ENCODE results near the gene LRBA.

LRBA gene

DNA sequence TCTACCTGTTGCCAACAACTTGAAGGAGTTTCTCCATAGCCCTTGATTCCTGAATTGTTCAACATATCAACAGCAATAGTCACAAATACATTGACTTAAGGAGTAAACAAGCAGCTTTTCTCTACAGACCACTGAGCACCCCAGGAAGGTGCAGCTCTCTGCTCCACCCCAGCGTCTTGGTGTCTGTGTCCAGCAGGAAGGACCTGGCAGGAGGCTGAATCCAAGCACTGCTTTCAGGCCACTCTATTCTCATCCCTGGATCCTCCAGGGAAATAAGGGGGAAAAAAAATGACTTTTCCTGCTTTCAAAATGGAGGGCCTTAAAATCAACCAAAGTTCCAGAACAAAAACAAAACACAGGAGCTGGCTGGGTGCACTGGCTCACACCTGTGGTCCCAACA, 593.5 kb downstream of the LRBA start:
- Histone ChIP-seq H3K9ac (ENCODE audit: low read depth in 1 of 2, low read length in 2 of 2) (no peak overlapping the region), H3K27ac (ENCODE audit: low read depth in 2 of 2, low read length in 2 of 2) (no peak overlapping the region), H3K27me3 (ENCODE audit: control insufficient read depth in 2 of 2, insufficient read depth in 2 of 2, low read length in 2 of 2) (no peaks in the 10 kb centered on the region), H3K4me3 (ENCODE audit: low read length in 2 of 2) (no peak overlapping the region), H3K9me3 (ENCODE audit: control insufficient read depth in 2 of 2, low read length in 2 of 2) (no peaks in the 10 kb centered on the region), H3K36me3 (ENCODE audit: control insufficient read depth in 2 of 2, insufficient read depth in 2 of 2, low read length in 2 of 2) (peaks cover 0 to 5% of the 10 kb centered on the region in 2 donors), H3K4me1 (ENCODE audit: control insufficient read depth in 2 of 2, insufficient read depth in 2 of 2, low read length in 2 of 2) (no peaks in the 10 kb centered on the region)

DNA sequence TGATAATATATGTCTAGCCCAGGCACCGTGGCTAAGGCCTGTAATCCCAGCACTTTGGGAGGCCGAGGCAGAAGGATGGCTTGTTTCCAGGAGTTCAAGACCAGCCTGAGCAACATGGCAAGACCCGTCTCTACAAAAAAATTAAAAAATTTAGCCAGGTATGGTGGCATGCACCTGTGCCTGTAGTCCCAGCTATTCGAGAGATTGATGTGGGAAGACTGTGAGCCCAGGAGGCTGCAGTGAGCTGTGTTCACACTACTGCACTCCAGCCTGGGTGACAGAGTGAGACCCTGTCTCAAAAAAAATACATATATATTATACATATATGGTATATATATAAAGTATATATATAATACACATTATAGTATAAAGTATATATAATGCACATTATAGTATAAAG, 595.1 kb downstream of the LRBA start:
- no peaks in the 10 kb centered on the region for H3K4me1 ChIP-seq (ENCODE audit: control insufficient read depth in 2 of 2, insufficient read depth in 2 of 2, low read length in 2 of 2)
- H3K27ac ChIP-seq (ENCODE audit: low read depth in 2 of 2, low read length in 2 of 2), result no peak overlapping the region
- no peak overlapping the region for H3K4me3 ChIP-seq (ENCODE audit: low read length in 2 of 2)
- no peak overlapping the region for H3K9ac ChIP-seq (ENCODE audit: low read depth in 1 of 2, low read length in 2 of 2)
- H3K36me3 ChIP-seq (ENCODE audit: control insufficient read depth in 2 of 2, insufficient read depth in 2 of 2, low read length in 2 of 2), result peaks cover 0 to 5% of the 10 kb centered on the region in 2 donors
- H3K9me3 ChIP-seq (ENCODE audit: control insufficient read depth in 2 of 2, low read length in 2 of 2), result no peaks in the 10 kb centered on the region
- H3K27me3 ChIP-seq (ENCODE audit: control insufficient read depth in 2 of 2, insufficient read depth in 2 of 2, low read length in 2 of 2), result no peaks in the 10 kb centered on the region

DNA sequence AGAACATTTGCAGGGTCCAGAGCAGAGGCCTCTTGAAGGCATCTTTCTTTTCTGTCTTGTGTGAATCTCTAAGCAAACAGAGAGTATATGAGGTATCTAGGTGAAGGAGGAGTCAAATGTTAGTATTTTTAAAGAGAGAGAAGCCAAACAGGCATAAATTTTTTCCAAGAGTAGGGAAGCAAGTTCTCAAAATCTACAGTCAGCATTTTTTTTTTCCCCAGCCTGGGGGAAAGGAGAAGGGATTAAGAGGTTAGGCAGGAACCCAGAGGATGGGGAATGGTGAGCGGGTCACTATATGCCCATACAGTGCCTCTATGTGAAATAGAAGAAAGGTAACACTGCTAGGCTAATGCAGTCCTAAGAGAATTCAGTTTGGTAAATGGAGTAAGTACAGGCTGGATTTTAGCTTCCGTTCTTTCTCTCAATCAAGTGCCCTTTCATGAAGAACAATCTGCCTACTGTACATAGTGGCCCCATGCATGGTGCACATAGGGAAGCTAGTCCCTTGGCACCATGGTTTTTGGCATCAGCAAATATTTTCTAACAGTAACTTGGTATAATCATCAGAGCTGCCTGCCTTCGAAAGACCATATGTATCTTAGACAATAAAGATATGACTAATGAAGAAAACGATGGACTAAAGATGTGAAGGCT, 596.2 kb downstream of the LRBA start:
- H3K4me1 ChIP-seq (ENCODE audit: control insufficient read depth in 2 of 2, insufficient read depth in 2 of 2, low read length in 2 of 2), result no peaks in the 10 kb centered on the region
- H3K36me3 ChIP-seq (ENCODE audit: control insufficient read depth in 2 of 2, insufficient read depth in 2 of 2, low read length in 2 of 2), result peaks cover 0 to 5% of the 10 kb centered on the region in 2 donors
- H3K4me3 ChIP-seq (ENCODE audit: low read length in 2 of 2), result no peak overlapping the region
- no peaks in the 10 kb centered on the region for H3K9me3 ChIP-seq (ENCODE audit: control insufficient read depth in 2 of 2, low read length in 2 of 2)
- H3K9ac ChIP-seq (ENCODE audit: low read depth in 1 of 2, low read length in 2 of 2), result no peak overlapping the region
- H3K27ac ChIP-seq (ENCODE audit: low read depth in 2 of 2, low read length in 2 of 2), result no peak overlapping the region
- H3K27me3 ChIP-seq (ENCODE audit: control insufficient read depth in 2 of 2, insufficient read depth in 2 of 2, low read length in 2 of 2), result no peaks in the 10 kb centered on the region

DNA sequence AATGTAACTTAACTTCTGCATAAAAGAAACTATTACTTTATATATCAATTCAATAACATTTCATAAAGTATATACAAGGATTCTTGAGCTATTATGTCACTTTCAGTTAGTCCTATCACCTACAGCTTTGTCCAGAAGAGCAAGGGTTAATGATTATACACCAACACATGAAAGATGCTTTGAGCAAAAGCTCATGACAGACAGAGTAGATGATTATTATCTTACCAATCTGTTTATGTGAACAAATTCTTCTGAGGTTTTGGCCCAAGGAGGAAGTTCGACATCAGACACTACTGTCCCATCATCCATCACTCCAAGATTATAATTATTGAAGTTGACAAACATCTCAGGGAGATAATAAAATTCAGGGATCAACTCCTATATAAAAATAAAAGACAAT, 599.9 kb downstream of the LRBA start:
- Histone ChIP-seq H3K4me1 (ENCODE audit: control insufficient read depth in 2 of 2, insufficient read depth in 2 of 2, low read length in 2 of 2) (no peaks in the 10 kb centered on the region), H3K27me3 (ENCODE audit: control insufficient read depth in 2 of 2, insufficient read depth in 2 of 2, low read length in 2 of 2) (no peaks in the 10 kb centered on the region), H3K9me3 (ENCODE audit: control insufficient read depth in 2 of 2, low read length in 2 of 2) (no peaks in the 10 kb centered on the region), H3K36me3 (ENCODE audit: control insufficient read depth in 2 of 2, insufficient read depth in 2 of 2, low read length in 2 of 2) (no peaks in the 10 kb centered on the region), H3K9ac (ENCODE audit: low read depth in 1 of 2, low read length in 2 of 2) (no peak overlapping the region), H3K27ac (ENCODE audit: low read depth in 2 of 2, low read length in 2 of 2) (no peak overlapping the region), H3K4me3 (ENCODE audit: low read length in 2 of 2) (no peak overlapping the region)

DNA sequence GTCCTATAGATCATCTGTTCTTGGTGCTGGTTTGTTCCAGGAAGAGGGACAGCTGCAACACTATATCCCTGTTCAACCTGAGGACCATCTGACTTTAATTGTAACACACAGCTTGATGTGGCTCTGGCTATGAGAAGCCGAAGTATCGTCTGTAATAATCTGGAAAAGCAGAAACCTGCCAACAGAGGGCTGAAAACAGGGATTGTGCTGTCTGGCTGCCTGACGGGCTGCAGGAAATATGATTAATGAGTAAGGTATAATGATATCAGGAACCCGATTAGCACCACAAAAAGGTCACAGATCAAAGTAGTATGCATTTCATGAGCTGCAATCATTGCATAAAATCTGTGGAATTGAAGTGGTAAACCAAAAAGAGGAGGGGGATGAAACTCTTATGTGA, 603.6 kb downstream of the LRBA start:
- H3K4me3 ChIP-seq (ENCODE audit: low read length in 2 of 2), result no peak overlapping the region
- no peak overlapping the region for H3K9ac ChIP-seq (ENCODE audit: low read depth in 1 of 2, low read length in 2 of 2)
- no peaks in the 10 kb centered on the region for H3K4me1 ChIP-seq (ENCODE audit: control insufficient read depth in 2 of 2, insufficient read depth in 2 of 2, low read length in 2 of 2)
- no peaks in the 10 kb centered on the region for H3K36me3 ChIP-seq (ENCODE audit: control insufficient read depth in 2 of 2, insufficient read depth in 2 of 2, low read length in 2 of 2)
- no peak overlapping the region for H3K27ac ChIP-seq (ENCODE audit: low read depth in 2 of 2, low read length in 2 of 2)
- no peaks in the 10 kb centered on the region for H3K9me3 ChIP-seq (ENCODE audit: control insufficient read depth in 2 of 2, low read length in 2 of 2)
- no peaks in the 10 kb centered on the region for H3K27me3 ChIP-seq (ENCODE audit: control insufficient read depth in 2 of 2, insufficient read depth in 2 of 2, low read length in 2 of 2)

DNA sequence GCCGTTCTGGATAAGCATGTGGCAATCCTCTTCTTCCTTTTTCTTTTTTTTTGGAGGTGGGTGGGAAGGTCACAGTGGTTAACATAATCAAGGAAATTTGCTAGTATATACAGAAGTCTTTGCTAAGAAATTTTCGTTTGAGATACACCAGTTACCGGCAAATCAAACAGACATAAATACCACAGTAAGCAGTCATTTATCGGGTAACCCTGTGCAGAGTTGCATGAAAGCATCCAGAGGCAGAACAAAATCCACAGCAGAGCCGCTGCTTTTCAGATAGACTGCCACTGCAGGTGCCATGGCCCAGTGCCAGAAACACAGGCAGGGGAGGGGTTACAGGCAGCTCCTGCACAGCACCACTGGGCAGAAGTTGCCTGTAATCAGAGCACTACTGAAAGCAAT, 612.2 kb downstream of the LRBA start:
- H3K27ac ChIP-seq (ENCODE audit: low read depth in 2 of 2, low read length in 2 of 2), result no peak overlapping the region
- no peaks in the 10 kb centered on the region for H3K27me3 ChIP-seq (ENCODE audit: control insufficient read depth in 2 of 2, insufficient read depth in 2 of 2, low read length in 2 of 2)
- no peaks in the 10 kb centered on the region for H3K36me3 ChIP-seq (ENCODE audit: control insufficient read depth in 2 of 2, insufficient read depth in 2 of 2, low read length in 2 of 2)
- H3K9me3 ChIP-seq (ENCODE audit: control insufficient read depth in 2 of 2, low read length in 2 of 2), result no peaks in the 10 kb centered on the region
- no peak overlapping the region for H3K9ac ChIP-seq (ENCODE audit: low read depth in 1 of 2, low read length in 2 of 2)
- no peaks in the 10 kb centered on the region for H3K4me1 ChIP-seq (ENCODE audit: control insufficient read depth in 2 of 2, insufficient read depth in 2 of 2, low read length in 2 of 2)
- no peak overlapping the region for H3K4me3 ChIP-seq (ENCODE audit: low read length in 2 of 2)

DNA sequence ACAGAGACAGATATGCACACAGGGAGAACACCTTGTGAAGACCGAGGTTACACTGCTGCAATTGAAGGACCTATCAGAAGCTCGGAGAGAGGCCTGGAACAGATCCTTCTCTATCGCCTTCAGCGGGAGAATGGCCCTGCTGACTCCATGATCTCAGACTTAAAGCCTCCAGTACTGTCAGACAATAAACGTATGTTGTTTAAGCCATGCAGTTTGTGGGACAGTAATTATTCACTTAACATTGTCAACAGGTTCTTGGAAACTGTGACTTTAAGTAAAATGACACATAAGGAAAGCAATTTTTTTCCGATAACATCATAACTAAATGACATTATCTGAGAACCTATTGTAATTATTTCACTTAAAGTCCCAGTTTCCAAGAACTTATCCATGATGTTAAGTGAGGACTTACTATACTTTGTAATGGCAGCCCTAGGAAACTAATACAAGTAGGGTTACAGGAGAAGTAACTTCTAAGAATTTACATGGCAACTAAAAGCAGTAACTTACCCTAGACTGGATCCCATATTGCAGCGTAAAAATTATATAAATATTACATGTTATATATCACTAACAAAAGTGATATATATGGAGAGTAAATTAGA, 613.9 kb downstream of the LRBA start:
- H3K4me1 ChIP-seq (ENCODE audit: control insufficient read depth in 2 of 2, insufficient read depth in 2 of 2, low read length in 2 of 2), result no peaks in the 10 kb centered on the region
- H3K36me3 ChIP-seq (ENCODE audit: control insufficient read depth in 2 of 2, insufficient read depth in 2 of 2, low read length in 2 of 2), result no peaks in the 10 kb centered on the region
- no peaks in the 10 kb centered on the region for H3K27me3 ChIP-seq (ENCODE audit: control insufficient read depth in 2 of 2, insufficient read depth in 2 of 2, low read length in 2 of 2)
- H3K9me3 ChIP-seq (ENCODE audit: control insufficient read depth in 2 of 2, low read length in 2 of 2), result no peaks in the 10 kb centered on the region
- H3K27ac ChIP-seq (ENCODE audit: low read depth in 2 of 2, low read length in 2 of 2), result no peak overlapping the region
- no peak overlapping the region for H3K9ac ChIP-seq (ENCODE audit: low read depth in 1 of 2, low read length in 2 of 2)
- H3K4me3 ChIP-seq (ENCODE audit: low read length in 2 of 2), result no peak overlapping the region

DNA sequence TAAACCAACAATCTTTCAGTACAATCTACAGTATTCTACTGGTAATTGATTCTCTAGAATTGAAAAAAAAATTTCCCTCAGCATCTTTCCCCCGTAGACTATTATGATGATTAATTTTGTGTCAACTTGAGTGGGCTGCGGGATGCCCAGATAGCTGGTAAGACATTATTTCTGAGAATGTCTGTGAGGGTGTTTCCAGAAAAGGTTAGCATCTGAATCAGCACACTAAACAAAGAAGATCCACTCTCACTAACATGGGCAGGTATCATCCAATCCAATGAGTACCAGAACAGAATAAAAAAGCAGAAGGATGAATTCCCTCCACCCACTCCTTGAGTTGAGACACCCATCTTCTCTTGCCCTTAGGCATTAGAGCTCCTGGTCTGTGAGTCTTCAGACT, 619.2 kb downstream of the LRBA start:
- H3K4me3 ChIP-seq (ENCODE audit: low read length in 2 of 2), result no peak overlapping the region
- H3K27ac ChIP-seq (ENCODE audit: low read depth in 2 of 2, low read length in 2 of 2), result no peak overlapping the region
- no peaks in the 10 kb centered on the region for H3K9me3 ChIP-seq (ENCODE audit: control insufficient read depth in 2 of 2, low read length in 2 of 2)
- no peaks in the 10 kb centered on the region for H3K36me3 ChIP-seq (ENCODE audit: control insufficient read depth in 2 of 2, insufficient read depth in 2 of 2, low read length in 2 of 2)
- H3K4me1 ChIP-seq (ENCODE audit: control insufficient read depth in 2 of 2, insufficient read depth in 2 of 2, low read length in 2 of 2), result no peaks in the 10 kb centered on the region
- no peak overlapping the region for H3K9ac ChIP-seq (ENCODE audit: low read depth in 1 of 2, low read length in 2 of 2)
- no peaks in the 10 kb centered on the region for H3K27me3 ChIP-seq (ENCODE audit: control insufficient read depth in 2 of 2, insufficient read depth in 2 of 2, low read length in 2 of 2)

DNA sequence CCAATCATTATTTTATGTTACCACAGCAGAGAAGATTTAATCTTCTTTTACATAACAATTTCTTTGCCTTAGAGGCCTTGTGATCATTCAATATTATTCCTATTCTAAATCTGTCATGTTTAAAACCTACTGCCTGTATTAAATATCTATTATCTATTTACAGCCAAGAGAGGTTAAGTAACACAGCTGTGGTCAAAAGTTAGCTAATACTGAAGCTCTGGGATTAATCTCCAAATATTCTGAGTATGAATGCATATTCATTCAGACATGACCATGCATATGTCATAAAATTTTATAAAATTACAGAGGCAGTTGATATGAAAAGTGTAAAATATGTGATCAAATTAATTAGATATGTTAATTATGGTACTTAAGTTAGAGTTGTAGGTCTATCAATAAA, 621.0 kb downstream of the LRBA start:
- Histone ChIP-seq H3K4me1 (ENCODE audit: control insufficient read depth in 2 of 2, insufficient read depth in 2 of 2, low read length in 2 of 2) (no peaks in the 10 kb centered on the region), H3K27ac (ENCODE audit: low read depth in 2 of 2, low read length in 2 of 2) (no peak overlapping the region), H3K9ac (ENCODE audit: low read depth in 1 of 2, low read length in 2 of 2) (no peak overlapping the region), H3K27me3 (ENCODE audit: control insufficient read depth in 2 of 2, insufficient read depth in 2 of 2, low read length in 2 of 2) (no peaks in the 10 kb centered on the region), H3K4me3 (ENCODE audit: low read length in 2 of 2) (no peak overlapping the region), H3K9me3 (ENCODE audit: control insufficient read depth in 2 of 2, low read length in 2 of 2) (no peaks in the 10 kb centered on the region), H3K36me3 (ENCODE audit: control insufficient read depth in 2 of 2, insufficient read depth in 2 of 2, low read length in 2 of 2) (no peaks in the 10 kb centered on the region)

DNA sequence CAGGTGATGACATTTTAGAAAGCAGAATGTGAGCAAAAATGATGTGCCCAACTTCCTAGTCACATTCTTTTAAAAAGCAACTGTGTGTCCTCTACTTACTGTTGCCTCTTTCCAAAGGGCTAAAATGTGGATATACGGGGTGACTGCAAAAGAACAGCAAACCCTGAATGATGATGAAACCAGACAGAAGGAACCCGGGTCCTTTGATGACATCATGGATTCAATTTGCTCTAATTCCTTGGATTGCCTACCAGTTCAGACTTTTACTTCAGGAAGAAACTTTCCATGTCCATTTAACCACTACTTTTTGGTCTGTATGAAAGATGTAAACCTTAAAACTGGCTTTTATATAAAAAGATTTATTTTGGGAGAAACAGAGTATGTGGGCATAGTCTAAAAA, 624.0 kb downstream of the LRBA start:
- H3K27ac ChIP-seq (ENCODE audit: low read depth in 2 of 2, low read length in 2 of 2), result no peak overlapping the region
- no peaks in the 10 kb centered on the region for H3K4me1 ChIP-seq (ENCODE audit: control insufficient read depth in 2 of 2, insufficient read depth in 2 of 2, low read length in 2 of 2)
- no peak overlapping the region for H3K9ac ChIP-seq (ENCODE audit: low read depth in 1 of 2, low read length in 2 of 2)
- H3K27me3 ChIP-seq (ENCODE audit: control insufficient read depth in 2 of 2, insufficient read depth in 2 of 2, low read length in 2 of 2), result no peaks in the 10 kb centered on the region
- H3K36me3 ChIP-seq (ENCODE audit: control insufficient read depth in 2 of 2, insufficient read depth in 2 of 2, low read length in 2 of 2), result no peaks in the 10 kb centered on the region
- H3K9me3 ChIP-seq (ENCODE audit: control insufficient read depth in 2 of 2, low read length in 2 of 2), result no peaks in the 10 kb centered on the region
- H3K4me3 ChIP-seq (ENCODE audit: low read length in 2 of 2), result no peak overlapping the region
